Fibroblast of the conjunctiva (primary cell): ENCODE data around the gene THBS3.
"Not testable (repeated sequence)": the region's sequence is repeated elsewhere in the genome, so short reads cannot be mapped to it uniquely, and the experiment has no call there.

Experiments used
- DNase-seq: peaks from one replicate; pipeline ENCODE4 v3.0.0-alpha.2; 2010; ENCODE audit warnings: low read depth

The THBS3 gene

DNA sequence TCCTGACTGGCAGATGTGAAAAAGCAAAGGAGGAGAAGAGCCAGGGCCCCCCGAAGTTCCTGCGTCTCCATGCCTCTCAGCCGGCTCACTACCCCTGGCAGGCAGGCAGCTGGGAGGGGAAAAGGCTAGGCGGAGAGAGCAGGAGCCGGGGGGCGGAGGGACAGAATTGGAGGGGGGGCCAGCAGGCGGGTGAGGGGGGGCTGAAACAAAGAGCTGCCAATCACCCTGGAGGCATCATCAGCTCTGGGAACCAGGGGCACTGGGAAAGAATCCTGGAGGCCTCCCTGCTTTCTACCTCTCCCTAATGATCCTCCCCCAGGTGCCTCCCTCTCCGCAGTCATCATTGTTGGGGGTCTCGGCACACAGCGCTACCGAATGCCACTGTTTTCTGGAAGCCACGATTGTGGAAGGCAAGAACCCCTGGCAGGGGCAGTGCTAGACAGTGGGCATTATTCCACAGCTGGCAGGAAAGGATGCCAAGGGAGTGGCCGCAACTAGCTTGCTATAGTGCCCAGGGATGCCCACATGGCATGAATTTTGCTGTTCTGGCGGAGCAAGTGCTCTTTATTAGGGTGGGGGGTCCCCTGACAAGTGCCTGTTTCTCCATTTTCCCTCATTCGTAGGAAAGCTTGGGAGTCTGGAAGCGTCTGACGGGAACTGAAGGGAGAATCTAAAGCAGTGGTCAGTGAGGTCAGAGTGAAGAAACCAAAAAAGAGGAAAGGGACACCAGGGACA lies at the start of gene THBS3:
Gene THBS3 (minus strand): TSS at position 92 of the 735 bp plus-strand sequence. CDS start 21 bp downstream, at position 71.
- peak; percentile 37 for DNase-seq

DNA sequence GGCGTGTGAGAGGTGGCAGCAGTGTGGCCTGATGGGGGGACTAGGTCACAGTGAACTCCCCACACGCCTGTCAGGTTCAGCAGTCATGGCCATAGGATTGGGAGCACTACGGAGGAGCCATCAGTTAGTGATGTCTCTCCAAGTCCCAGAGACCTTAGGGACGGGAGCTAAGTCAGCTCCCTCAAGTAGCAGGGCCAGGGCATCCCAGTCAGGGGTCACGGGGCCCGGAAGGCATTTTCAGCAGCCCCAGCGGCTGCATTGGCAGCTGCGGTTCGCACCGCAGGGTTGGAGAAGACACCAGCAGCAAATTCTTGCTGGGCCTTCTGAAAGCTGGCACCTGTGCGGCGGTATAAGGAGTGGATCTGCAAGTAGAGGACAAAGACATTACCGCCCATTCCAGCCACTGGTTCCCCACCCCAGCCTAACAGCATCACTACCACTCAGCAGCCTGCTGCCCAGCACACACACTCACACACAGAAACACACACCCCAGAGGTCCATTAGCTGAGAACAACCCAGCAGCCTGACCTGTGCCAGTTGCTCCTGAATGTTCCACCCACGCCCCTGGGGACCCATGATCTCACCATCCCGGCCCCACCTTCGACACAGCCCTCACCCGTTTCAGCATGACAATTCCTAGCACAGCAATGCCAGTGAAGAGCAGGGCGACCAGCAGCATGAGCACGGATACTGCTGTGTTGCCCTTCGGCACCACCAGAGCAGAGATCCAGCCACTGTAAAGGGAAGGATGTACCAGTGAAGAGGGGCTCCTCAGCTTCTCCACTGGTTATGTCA lies 48.6 kb upstream of the THBS3 start:
- no peak for DNase-seq

DNA sequence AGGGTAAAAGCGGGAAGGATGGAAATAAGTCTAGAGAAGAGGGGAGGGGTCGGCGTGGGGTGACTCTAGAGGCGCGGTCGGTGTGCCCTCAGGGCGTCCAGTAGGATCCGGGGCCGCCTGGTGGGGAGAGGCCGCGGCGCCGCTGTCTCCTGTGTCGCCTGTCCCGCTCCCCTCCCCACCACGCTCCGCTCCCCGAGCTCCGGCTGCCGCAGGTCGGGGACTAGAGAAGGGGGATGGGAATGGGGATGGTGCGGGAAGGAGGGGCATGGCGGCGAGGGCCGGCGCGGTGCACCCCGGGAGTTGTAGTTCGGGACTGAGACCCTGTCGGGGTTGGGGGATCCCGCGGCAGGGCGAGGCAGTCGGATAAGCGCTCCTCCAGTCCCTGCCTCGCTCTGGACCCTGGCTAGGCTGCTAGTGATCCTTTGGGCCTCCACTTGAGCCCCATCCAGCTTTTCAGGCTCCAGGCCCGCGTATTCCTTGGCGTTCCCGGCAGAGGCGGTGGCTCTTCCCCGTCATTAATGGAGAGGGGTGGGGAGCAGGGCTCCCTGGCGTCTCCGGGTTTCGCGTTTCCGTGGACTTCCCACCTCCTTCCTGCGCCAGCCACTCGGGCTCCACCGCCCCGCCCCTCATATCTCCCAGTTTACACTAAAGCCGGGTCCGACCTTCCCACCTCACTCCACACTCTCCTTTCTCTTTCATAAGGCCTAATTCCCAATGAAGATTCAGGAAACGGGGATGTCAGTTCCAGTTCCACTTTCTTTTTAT lies 47.7 kb upstream of the THBS3 start, which contains the start of gene ENTREP3:
Gene ENTREP3 (minus strand): TSS at position 241 of the 765 bp plus-strand sequence. CDS start 606 bp downstream, outside the sequence.
- peak; percentile 56 for DNase-seq

DNA sequence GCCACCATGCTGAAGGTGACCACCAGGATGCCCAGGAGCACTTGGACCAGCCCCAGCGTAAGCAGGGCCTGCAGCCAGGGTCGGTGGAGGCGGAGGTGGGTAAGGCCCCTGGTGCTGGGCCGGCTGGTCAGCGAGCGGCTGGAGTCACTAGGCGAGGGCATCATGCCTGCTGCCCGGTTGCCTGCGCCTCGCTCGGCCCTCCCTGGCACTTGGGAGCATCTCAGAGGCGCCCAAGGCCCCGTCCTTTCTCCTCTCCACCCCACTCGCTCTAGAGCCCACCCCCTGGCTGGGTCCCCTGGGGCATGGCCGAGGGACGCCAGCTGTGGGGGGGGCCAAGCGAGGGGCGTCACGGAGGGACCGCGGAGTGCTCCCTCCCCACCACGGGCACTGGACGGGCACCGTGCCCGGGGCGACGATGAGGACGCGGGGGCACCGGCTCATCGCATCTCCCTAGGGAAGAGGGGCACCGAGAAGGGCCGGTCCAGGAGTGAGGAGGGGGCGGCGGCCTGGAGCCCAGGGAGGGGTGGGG lies 47.1 kb upstream of the THBS3 start:
- no peak for DNase-seq

DNA sequence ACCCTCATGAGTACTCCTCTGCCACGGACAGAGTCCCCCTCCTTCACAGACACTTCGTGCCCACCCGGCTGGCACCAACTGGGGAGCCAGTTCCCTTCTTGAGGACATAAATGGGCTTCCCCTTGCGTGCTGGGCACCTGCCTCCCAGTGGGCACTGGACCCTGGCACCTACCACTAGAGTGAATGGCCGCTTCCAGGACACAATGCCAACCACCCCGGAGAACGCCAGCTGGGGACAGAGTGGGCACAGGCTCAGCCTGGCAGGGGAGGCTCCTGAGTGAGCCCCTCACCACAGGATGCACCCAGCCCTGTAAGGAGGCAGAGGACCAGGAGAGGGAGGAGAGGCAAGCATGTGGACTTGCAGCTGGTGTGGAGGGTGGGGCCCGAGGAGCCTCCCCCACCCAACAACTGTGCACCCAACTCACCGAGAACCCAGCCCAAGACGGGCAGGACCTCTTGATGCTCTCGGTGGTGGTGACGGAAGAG lies 46.6 kb upstream of the THBS3 start:
- no peak for DNase-seq

DNA sequence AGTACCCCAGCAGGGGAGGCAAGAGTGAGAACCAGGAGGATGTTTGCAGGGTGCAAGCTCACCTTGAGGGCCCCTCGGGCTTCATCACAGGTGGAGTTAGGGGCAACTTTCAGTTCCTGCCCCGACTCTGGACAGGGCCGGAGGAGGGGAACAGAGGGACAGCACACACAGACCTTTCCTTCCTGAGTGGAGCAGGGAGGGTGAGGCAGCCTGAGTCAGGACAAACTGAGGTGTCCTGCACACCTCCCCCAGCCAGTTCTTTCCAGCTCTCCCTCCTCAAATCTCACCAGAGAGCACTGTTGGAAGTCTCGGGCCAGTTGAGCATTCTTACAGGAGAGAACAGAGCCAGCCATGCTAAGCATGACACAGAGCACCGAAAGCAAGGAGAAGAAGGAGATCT lies 46.1 kb upstream of the THBS3 start:
- no peak for DNase-seq

DNA sequence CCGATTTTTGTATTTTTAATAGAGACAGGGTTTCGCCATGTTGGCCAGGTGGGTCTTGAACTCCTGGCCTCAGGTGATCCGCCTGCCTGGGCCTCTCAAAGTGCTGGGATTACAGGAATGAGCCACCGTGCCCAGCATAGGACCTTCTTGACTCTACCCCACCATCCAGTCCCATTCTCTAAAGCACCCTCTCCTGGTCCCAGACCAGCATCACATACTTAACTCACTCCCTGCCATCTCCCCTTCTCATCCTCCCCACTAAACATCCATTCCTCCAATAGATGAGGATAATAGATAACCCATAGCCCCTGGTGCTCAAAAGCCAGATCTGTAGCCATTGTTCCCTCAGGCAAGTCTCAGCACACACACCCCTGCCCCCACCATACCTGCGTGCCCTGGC lies 45.5 kb upstream of the THBS3 start:
- DNase-seq: no peak

DNA sequence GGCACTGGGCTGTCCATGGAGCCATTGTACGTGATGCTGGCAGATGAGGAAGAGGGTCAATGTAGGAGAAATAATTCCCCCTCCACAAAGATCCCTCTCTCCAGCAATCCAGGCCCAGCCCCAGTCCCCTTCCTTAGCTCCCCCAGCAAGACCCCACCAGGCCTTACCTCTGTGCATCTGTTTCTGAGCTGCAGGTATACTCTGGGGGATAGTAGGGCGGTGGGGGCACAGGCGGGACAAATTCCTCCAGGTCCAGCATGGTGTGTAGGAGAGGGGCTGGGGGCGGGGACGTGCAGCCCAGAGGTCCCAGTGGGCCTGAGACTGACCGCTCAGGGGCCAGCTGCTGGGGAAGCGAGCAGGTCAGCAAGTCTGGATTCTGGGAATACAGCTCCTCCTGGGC lies 43.9 kb upstream of the THBS3 start:
- no peak for DNase-seq

DNA sequence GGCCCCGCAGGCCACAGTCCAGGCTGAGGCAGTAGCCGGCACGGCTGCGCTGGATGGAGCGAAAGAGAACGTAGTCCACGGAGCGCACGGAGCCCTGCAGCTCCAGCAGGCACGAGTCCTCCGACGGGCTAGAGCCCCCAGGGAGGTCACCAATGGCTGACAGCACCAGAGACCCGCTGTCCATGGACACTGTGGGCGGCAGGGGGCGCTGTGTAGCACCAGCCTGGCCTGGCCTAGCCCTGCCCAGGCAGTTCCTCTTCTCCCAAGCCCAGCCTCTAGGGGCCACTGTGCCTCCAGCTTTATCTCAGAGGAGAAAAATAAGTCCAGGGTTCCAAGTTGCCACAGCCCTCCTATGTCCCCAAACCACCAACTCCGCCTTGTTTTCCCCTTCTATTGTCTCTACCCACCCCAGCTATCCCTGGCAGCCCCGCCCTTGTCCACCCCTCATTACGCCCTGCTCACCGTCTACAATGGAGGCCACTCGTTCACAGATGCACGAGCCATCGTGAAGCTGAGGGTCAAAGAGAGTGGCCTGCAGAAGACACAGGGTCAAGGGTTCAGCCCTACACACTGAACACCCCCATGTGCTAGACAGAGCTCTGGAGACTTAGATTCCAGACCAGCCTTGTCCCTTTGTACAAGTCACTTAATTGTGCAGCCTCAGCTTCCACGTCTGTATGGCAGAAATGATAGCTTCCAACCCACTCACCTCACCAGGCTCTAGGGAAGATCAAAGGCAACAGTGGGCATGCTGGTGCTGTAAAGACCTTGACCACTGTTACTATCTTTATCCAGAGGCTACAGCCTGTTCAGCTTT lies 43.1 kb upstream of the THBS3 start:
- peak; percentile 84 for DNase-seq

DNA sequence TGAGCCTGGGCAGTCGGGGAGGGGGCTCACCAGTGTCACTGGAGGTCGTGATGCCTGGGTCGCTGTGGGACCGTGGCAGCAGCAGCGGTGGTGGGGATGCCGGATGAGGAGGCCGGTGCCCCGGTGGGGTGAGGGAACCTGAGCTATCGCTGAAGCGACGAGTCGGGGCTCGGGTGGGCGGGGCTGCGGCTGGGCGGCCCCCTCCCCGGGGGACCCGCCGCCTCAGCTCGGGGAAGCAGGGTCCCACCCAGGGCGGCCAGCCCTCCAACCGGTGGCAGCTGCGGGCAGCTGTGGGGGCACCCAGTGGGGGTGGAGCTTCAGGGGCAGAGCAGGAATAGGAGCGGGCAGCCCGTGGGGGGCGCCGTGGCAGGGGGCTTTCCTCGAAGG lies 42.5 kb upstream of the THBS3 start:
- DNase-seq: no peak

DNA sequence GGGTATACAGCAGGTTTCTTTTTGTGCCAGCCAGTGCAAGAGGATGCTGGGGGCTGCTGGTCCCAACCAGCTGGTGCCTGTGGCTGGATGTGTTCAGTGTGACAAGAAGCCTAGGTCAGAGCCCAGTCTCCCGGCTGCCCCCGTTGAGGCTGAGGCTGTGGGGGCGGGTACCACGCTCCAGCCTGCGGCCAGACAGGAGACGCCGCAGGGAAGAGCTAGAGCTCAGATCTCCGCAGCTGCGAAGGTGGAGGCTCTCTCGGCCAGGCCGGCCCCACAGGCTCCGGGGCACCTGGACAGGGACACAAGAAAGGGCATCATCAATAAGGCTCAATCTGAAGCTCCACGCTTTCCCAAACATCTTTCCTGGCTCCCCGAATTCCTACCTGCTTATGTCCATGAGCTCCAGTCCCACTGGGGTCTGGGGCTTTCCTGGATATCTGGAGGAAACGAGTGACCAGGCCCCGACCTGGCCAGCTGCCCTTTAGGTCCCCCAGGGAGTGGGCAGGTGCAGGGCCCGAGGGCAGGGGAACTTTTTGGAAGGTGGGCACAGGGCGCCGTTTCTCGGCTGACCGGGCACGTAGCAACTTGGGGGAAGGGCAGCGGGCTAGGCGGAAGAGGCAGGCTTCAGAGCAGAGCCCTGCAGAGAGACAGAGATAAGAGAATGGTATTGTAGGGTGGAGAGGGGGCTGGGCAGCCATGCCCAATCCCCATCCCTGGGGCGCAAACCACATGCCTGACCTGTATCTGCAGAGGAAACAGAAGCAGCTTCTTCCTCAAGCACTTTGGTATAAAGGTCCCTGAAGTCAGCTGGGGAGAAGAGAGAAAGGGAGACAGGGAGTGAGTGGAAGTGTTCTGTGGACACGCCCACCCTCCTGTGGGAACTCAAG lies 40.2 kb upstream of the THBS3 start:
- DNase-seq: no peak

DNA sequence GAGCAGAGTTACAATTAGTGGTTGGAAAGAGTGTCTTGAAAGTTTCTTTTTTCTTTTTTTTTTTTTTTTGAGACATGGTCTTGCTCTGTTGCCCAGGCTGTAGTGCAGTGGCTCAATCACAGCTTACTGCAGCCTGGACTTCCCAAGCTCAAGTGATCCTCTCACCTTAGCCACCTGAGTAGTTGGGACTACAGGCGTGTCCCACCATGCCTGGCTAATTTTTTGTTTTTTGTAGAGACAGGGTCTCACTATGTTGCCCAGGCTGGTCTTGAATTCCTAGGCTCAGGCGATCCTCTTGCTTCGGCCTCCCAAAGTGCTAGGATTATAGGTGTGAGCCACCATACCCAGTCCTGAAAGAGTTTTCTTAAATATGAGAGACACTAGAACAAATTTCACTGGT lies 39.1 kb upstream of the THBS3 start:
- DNase-seq: not testable (repeated sequence)

DNA sequence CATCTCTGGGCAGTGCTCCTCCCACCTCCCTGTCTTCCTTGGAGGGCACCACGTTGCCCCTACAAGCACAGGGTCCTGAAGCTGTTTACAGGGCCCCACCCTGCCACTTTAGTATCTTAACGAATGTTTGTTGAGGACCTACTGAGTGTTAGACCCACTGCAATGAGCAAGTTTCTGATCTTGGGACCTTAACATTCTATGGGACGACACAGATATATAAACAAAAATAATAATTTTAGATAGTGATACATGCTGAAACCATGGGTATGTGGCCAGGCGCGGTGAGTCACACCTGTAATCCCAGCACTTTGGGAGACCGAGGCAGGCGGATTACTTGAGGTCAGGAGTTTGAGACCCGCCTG lies 37.4 kb upstream of the THBS3 start:
- DNase-seq: no peak

DNA sequence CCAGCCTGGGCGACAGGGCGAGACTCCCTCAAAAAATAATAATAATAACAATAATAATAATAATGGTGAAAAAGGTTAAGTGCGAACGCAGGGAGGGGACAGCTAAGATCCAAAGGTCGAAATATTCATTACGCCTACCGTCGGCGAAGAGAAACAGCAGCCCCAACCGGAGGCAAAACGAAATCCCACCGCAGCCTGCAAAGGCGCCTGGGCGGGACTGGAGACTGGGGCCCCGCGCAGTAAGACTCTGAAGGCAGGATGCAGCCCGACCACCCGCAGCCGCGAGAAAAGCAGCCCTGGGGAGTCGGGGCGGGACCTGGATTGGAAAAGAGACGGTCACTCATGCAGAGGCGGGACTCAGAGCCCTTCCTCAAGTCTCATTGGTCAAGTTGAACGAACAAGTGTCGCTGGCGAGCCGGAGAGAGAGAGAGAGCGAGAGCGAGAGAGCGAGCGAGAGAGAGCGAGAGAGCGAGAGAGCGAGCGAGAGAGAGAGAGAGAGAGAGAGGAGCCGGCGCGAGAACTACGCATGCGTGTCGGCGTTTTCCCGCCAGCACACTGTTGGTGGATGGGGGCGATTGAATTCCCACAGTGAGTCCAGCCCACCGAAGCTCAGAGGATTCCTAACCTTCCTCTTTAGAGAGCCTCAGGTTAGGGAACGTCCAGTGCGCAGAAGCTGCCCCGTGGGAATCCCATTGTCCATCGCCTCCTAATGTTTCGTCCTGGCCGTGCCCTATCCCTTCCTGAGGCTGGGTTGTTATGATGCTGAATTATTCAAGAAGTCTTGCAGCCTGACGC lies 36.9 kb upstream of the THBS3 start:
- peak; percentile 99 for DNase-seq

DNA sequence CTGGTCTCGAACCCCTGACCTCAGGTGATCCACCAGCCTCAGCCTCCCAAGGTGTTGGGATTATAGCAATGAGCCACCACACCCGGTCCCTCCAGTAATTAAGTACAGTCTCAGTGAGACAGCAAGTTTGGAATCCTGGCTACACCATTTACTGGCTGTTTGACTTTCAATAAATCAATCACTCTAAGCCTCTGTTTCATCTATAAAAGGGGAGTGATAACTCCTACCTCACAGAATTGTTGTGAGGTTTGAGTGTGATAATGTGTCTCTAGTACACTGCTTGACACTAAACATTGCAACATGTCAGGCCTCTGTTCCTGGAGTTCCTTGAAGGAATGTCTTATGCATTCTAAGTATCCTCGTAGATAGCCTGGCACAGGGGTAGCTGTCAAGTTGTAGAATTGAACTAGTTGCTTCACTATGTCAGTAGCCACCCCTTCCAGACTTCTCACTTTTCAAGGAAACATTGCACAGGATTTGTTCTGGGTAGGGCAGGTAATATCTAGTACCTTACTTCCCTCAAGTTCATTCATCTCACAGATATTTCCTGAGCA lies 35.2 kb upstream of the THBS3 start:
- DNase-seq: no peak

DNA sequence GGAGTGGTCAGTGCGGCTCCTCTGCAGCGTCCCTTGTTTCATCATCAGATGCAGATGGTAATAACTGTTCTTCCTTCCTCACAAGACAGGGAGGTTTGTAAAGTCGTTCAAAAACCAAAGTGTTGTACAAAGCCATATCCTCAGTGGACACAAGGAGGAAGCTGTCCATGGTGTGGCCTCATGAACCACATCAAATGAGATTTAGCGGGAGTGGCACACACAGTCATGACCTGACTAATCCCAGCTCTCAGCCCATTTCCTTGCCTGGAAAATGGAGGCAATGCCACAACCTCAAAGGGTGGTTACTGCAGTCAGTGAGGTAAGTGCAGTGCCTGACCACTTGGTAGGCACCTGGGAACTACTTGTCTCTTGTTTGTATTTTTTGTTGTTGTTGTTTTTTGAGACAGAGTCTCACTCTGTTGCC lies 34.2 kb upstream of the THBS3 start:
- no peak for DNase-seq

DNA sequence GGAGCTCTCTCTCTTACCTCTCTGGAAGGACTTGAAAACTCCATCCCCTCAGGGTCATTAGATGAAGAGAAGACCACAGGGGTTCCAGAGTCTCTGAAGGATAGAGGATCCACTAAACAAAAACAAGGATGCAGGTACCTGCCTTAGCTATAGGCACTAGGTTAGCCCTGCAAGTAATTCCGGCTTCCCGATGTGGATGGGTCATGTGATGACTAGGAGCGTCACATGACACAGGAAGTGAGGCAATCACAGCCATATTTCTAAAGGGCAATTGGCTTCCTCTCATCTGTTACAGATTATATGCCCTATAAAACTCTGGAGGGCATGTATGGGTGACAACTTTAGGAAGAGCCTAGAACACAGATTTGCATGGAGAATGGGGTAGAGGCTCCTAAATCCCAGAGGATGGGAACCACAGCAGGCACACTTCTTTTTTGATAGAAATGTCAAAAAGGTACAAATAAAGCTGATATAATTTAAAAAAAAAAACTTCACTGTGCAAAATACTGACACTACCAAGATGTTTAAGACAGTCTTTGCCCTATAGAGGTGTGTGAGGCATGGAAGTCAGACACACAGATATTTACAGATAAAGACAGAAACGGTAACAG lies 33.5 kb upstream of the THBS3 start:
- DNase-seq: peak; percentile 66

DNA sequence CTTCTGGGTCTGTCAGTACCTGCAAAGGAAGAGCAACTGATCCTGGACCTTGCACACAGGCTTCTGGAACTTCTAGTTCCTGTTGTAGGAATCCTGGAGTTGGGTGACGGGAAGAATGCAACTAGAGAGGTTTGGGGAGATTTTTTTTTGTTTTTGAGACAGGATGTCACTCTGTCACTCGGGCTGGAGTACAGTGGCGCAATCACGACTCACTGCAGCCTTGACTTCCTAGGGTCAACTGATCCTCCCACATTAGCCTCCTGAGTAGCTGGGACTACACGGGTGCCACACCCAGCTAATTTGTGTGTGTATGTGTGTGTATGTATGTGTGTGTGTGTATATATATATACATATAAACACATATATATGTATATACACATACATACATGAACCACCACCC lies 28.8 kb upstream of the THBS3 start:
- DNase-seq: no peak

DNA sequence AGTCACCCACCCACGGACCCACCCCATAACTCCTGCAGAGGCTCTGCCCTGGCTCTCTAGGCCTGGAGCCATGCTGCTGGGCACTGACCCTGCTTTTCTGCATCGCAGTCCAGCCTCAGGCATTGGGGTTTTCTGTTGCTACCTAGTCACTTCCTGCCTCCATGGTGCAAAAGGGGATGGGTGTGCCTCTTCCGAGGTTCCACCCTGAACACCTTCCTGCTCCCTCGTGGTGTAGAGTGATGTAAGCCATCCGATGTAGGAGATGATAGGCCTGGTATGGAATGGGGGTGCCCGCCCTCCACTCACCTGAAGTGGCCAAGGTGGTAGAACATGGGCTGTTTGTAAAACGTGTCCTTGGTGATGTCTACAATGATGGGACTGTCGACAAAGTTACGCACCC lies 27.7 kb upstream of the THBS3 start:
- not testable (repeated sequence) for DNase-seq
